ENCODE measurements around the gene SLC5A11. TPM values are rescaled to one million over a fixed set of nuclear protein-coding genes. Genes with fewer than 3 reads are reported as not detected.
"Not testable (repeated sequence)": the region's sequence is repeated elsewhere in the genome, so short reads cannot be mapped to it uniquely, and the experiment has no call there.

Gene SLC5A11, protein sequence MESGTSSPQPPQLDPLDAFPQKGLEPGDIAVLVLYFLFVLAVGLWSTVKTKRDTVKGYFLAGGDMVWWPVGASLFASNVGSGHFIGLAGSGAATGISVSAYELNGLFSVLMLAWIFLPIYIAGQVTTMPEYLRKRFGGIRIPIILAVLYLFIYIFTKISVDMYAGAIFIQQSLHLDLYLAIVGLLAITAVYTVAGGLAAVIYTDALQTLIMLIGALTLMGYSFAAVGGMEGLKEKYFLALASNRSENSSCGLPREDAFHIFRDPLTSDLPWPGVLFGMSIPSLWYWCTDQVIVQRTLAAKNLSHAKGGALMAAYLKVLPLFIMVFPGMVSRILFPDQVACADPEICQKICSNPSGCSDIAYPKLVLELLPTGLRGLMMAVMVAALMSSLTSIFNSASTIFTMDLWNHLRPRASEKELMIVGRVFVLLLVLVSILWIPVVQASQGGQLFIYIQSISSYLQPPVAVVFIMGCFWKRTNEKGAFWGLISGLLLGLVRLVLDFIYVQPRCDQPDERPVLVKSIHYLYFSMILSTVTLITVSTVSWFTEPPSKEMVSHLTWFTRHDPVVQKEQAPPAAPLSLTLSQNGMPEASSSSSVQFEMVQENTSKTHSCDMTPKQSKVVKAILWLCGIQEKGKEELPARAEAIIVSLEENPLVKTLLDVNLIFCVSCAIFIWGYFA
- total RNA-seq (0.09 TPM), polyA plus RNA-seq (0.14 TPM)
- long read RNA-seq, donor 1: 0 reads
- long read RNA-seq, donor 2: 0 reads
- long read RNA-seq, donor 3: 0 reads
- long read RNA-seq, donor 4, partial matches to known transcripts: 5 of 5 reads
- long read RNA-seq, donor 4, other reads (novel, unspliced or antisense): 0 of 5 reads
- long read RNA-seq, donor 5: 0 reads
- long read RNA-seq, donor 6: 0 reads
- long read RNA-seq, donor 7: 0 reads
- long read RNA-seq, donor 8: 0 reads
- long read RNA-seq, donor 9: 0 reads
- long read RNA-seq, donor 10: 0 reads

- no peak for DNase-seq (ENCODE audit: low read depth in 6 of 9, low spot score in 9 of 9)
- no peak within 1 kb of the TSS for H3K27ac ChIP-seq (ENCODE audit: low read depth in 1 of 2, low read length in 1 of 2)
- WGBS: 85% methylated on average over 21 of the region's 21 CpGs
These were observed at the start of gene SLC5A11 for GRCh38 chr16:24845726-24846547. TSS of gene SLC5A11 (plus strand) at chr16:24845963. CDS start at chr16:24858644, 12,681 bp downstream.

DNA sequence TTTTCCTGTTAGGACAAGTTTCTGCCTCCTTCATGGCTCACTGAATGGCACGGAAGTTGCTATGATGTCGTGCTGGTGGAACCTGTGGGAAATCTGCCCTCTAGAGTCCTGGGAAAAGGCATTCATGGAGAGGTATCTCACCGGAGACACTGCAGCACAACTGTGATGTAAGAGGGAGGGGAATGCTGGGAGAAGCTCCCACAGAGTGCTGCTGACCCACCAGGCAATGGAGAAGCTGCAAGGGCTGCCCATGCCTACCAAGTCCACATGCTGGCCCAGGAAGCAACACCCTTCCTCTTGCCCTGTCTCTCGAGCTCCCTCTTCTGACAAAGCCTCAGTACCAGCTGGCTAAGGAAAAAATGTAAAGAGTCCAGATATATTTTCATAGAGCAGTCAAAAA, 45.2 kb upstream of the SLC5A11 start:
- Histone ChIP-seq H3K4me1 (ENCODE audit: control insufficient read depth in 2 of 2, insufficient read depth in 2 of 2, low read length in 2 of 2) (no peaks in the 10 kb centered on the region), H3K9me3 (ENCODE audit: control insufficient read depth in 2 of 2, insufficient read depth in 1 of 2, low read length in 1 of 2) (no peaks in the 10 kb centered on the region), H3K27ac (ENCODE audit: low read depth in 1 of 2, low read length in 1 of 2) (no peak overlapping the region), H3K36me3 (ENCODE audit: control insufficient read depth in 2 of 2, insufficient read depth in 2 of 2, low read length in 1 of 2) (peaks cover 66 to 80% of the 10 kb centered on the region in 2 donors), H3K27me3 (ENCODE audit: control insufficient read depth in 2 of 2, insufficient read depth in 1 of 2, low read length in 1 of 2) (no peaks in the 10 kb centered on the region), H3K4me3 (ENCODE audit: low read length in 2 of 2) (no peak overlapping the region)
- WGBS: 95% methylated on average over 4 of the region's 4 CpGs
- DNase-seq (ENCODE audit: low read depth in 6 of 9, low spot score in 9 of 9): no peak

More at GRCh38 chr16:24845726-24846547, at the start of gene SLC5A11:
- H3K4me3 ChIP-seq (ENCODE audit: low read length in 2 of 2): no peak within 1 kb of the TSS
- H3K9me3 ChIP-seq (ENCODE audit: control insufficient read depth in 2 of 2, insufficient read depth in 1 of 2, low read length in 1 of 2): no peaks in the 10 kb centered on the region
- H3K4me1 ChIP-seq (ENCODE audit: control insufficient read depth in 2 of 2, insufficient read depth in 2 of 2, low read length in 2 of 2): no peaks in the 10 kb centered on the region
- no peaks in the 10 kb centered on the region for H3K27me3 ChIP-seq (ENCODE audit: control insufficient read depth in 2 of 2, insufficient read depth in 1 of 2, low read length in 1 of 2)
- H3K36me3 ChIP-seq (ENCODE audit: control insufficient read depth in 2 of 2, insufficient read depth in 2 of 2, low read length in 1 of 2): no peaks in the 10 kb centered on the region

GRCh38 chr16:24801761-24802302, 43.9 kb upstream of the SLC5A11 start:
- Histone ChIP-seq H3K4me1 (ENCODE audit: control insufficient read depth in 2 of 2, insufficient read depth in 2 of 2, low read length in 2 of 2) (no peaks in the 10 kb centered on the region), H3K9me3 (ENCODE audit: control insufficient read depth in 2 of 2, insufficient read depth in 1 of 2, low read length in 1 of 2) (no peaks in the 10 kb centered on the region), H3K36me3 (ENCODE audit: control insufficient read depth in 2 of 2, insufficient read depth in 2 of 2, low read length in 1 of 2) (peaks cover 71 to 81% of the 10 kb centered on the region in 2 donors), H3K4me3 (ENCODE audit: low read length in 2 of 2) (no peak overlapping the region), H3K27me3 (ENCODE audit: control insufficient read depth in 2 of 2, insufficient read depth in 1 of 2, low read length in 1 of 2) (no peaks in the 10 kb centered on the region), H3K27ac (ENCODE audit: low read depth in 1 of 2, low read length in 1 of 2) (no peak overlapping the region)
- no peak for DNase-seq (ENCODE audit: low read depth in 6 of 9, low spot score in 9 of 9)
- WGBS: 98% methylated on average over 3 of the region's 3 CpGs

- Histone ChIP-seq H3K36me3 (ENCODE audit: control insufficient read depth in 2 of 2, insufficient read depth in 2 of 2, low read length in 1 of 2) (peaks cover 66 to 71% of the 10 kb centered on the region in 2 donors), H3K27me3 (ENCODE audit: control insufficient read depth in 2 of 2, insufficient read depth in 1 of 2, low read length in 1 of 2) (no peaks in the 10 kb centered on the region), H3K4me1 (ENCODE audit: control insufficient read depth in 2 of 2, insufficient read depth in 2 of 2, low read length in 2 of 2) (no peaks in the 10 kb centered on the region), H3K4me3 (ENCODE audit: low read length in 2 of 2) (no peak overlapping the region), H3K9me3 (ENCODE audit: control insufficient read depth in 2 of 2, insufficient read depth in 1 of 2, low read length in 1 of 2) (no peaks in the 10 kb centered on the region), H3K27ac (ENCODE audit: low read depth in 1 of 2, low read length in 1 of 2) (no peak overlapping the region)
- 97% methylated on average over 5 of the region's 5 CpGs for WGBS
- DNase-seq (ENCODE audit: low read depth in 6 of 9, low spot score in 9 of 9): no peak
These were observed 40.3 kb upstream of the SLC5A11 start for GRCh38 chr16:24805484-24805883.

- H3K4me3 ChIP-seq (ENCODE audit: low read length in 2 of 2): no peak overlapping the region
- no peaks in the 10 kb centered on the region for H3K27me3 ChIP-seq (ENCODE audit: control insufficient read depth in 2 of 2, insufficient read depth in 1 of 2, low read length in 1 of 2)
- DNase-seq (ENCODE audit: low read depth in 6 of 9, low spot score in 9 of 9): no peak
- peaks cover 70 to 72% of the 10 kb centered on the region in 2 donors for H3K36me3 ChIP-seq (ENCODE audit: control insufficient read depth in 2 of 2, insufficient read depth in 2 of 2, low read length in 1 of 2)
- no peak overlapping the region for H3K27ac ChIP-seq (ENCODE audit: low read depth in 1 of 2, low read length in 1 of 2)
- WGBS: 89% methylated on average over 1 of the region's 1 CpG
- H3K9me3 ChIP-seq (ENCODE audit: control insufficient read depth in 2 of 2, insufficient read depth in 1 of 2, low read length in 1 of 2): no peaks in the 10 kb centered on the region
- no peaks in the 10 kb centered on the region for H3K4me1 ChIP-seq (ENCODE audit: control insufficient read depth in 2 of 2, insufficient read depth in 2 of 2, low read length in 2 of 2)
These were observed 38.5 kb upstream of the SLC5A11 start for GRCh38 chr16:24807301-24807700.

GRCh38 chr16:24810951-24811843, 34.6 kb upstream of the SLC5A11 start:
- H3K4me1 ChIP-seq (ENCODE audit: control insufficient read depth in 2 of 2, insufficient read depth in 2 of 2, low read length in 2 of 2): no peaks in the 10 kb centered on the region
- no peak for DNase-seq (ENCODE audit: low read depth in 6 of 9, low spot score in 9 of 9)
- H3K27me3 ChIP-seq (ENCODE audit: control insufficient read depth in 2 of 2, insufficient read depth in 1 of 2, low read length in 1 of 2): no peaks in the 10 kb centered on the region
- WGBS: 97% methylated on average over 11 of the region's 11 CpGs
- peaks cover 66 to 69% of the 10 kb centered on the region in 2 donors for H3K36me3 ChIP-seq (ENCODE audit: control insufficient read depth in 2 of 2, insufficient read depth in 2 of 2, low read length in 1 of 2)
- H3K4me3 ChIP-seq (ENCODE audit: low read length in 2 of 2): no peak overlapping the region
- H3K27ac ChIP-seq (ENCODE audit: low read depth in 1 of 2, low read length in 1 of 2): no peak overlapping the region
- no peaks in the 10 kb centered on the region for H3K9me3 ChIP-seq (ENCODE audit: control insufficient read depth in 2 of 2, insufficient read depth in 1 of 2, low read length in 1 of 2)

GRCh38 chr16:24812813-24813212, 33.0 kb upstream of the SLC5A11 start:
- not testable (repeated sequence) for H3K27me3 ChIP-seq (ENCODE audit: control insufficient read depth in 2 of 2, insufficient read depth in 1 of 2, low read length in 1 of 2); H3K27ac ChIP-seq (ENCODE audit: low read depth in 1 of 2, low read length in 1 of 2); H3K4me3 ChIP-seq (ENCODE audit: low read length in 2 of 2); H3K9me3 ChIP-seq (ENCODE audit: control insufficient read depth in 2 of 2, insufficient read depth in 1 of 2, low read length in 1 of 2); H3K4me1 ChIP-seq (ENCODE audit: control insufficient read depth in 2 of 2, insufficient read depth in 2 of 2, low read length in 2 of 2); DNase-seq (ENCODE audit: low read depth in 6 of 9, low spot score in 9 of 9)
- peaks cover 62 to 68% of the 10 kb centered on the region in 2 donors for H3K36me3 ChIP-seq (ENCODE audit: control insufficient read depth in 2 of 2, insufficient read depth in 2 of 2, low read length in 1 of 2)
- WGBS: 96% methylated on average over 6 of the region's 6 CpGs

GRCh38 chr16:24815021-24815420, 30.7 kb upstream of the SLC5A11 start:
- no peak overlapping the region for H3K4me3 ChIP-seq (ENCODE audit: low read length in 2 of 2)
- H3K36me3 ChIP-seq (ENCODE audit: control insufficient read depth in 2 of 2, insufficient read depth in 2 of 2, low read length in 1 of 2): peaks cover 72 to 78% of the 10 kb centered on the region in 2 donors
- WGBS: 98% methylated on average over 7 of the region's 7 CpGs
- DNase-seq (ENCODE audit: low read depth in 6 of 9, low spot score in 9 of 9): no peak
- no peaks in the 10 kb centered on the region for H3K4me1 ChIP-seq (ENCODE audit: control insufficient read depth in 2 of 2, insufficient read depth in 2 of 2, low read length in 2 of 2)
- H3K27ac ChIP-seq (ENCODE audit: low read depth in 1 of 2, low read length in 1 of 2): no peak overlapping the region
- H3K9me3 ChIP-seq (ENCODE audit: control insufficient read depth in 2 of 2, insufficient read depth in 1 of 2, low read length in 1 of 2): no peaks in the 10 kb centered on the region
- H3K27me3 ChIP-seq (ENCODE audit: control insufficient read depth in 2 of 2, insufficient read depth in 1 of 2, low read length in 1 of 2): no peaks in the 10 kb centered on the region

All from thymus (tissue), 14 donors.